Dermis microvascular lymphatic vessel endothelial cell (primary cell): ENCODE data around the gene KISS1R. TPM values are rescaled to one million over a fixed set of nuclear protein-coding genes. Genes with fewer than 3 reads are reported as not detected.

Source experiments
- DNase-seq, 2 donors: peaks; one replicate each; pipeline versions ENCODE4 v3.0.0 to v3.0.0-alpha.2; 2010; ENCODE audit warnings: low read depth in 2 of 2
- total RNA-seq: library from RNA; depleted of rRNA; stranded (reverse); fragments of >200 nt; gene quantifications from 2 replicates; pipeline ENCODE4 v1.2.1, GENCODE V29; 2014

KISS1R gene
- total RNA-seq, 1 donor from 2014 or later: not detected

GRCh38 chr19:966485-967088 is 49.5 kb downstream of the KISS1R start:
- DNase-seq: no peak

Other genes starting within 250 kb of the KISS1R start
- gene FSTL3, start 240.9 kb upstream of the KISS1R start, total RNA-seq: 3.1 and 5.9 TPM in 2 replicates
- gene PRSS57, start 221.9 kb upstream of the KISS1R start, total RNA-seq: not detected in 2 replicates
- 35.3 and 54.0 TPM in 2 replicates for gene PALM, start 208.4 kb upstream of the KISS1R start, total RNA-seq
- not detected in 2 replicates for gene MISP, start 166.2 kb upstream of the KISS1R start, total RNA-seq
- gene PTBP1, start 119.9 kb upstream of the KISS1R start, total RNA-seq: 128 and 154 TPM in 2 replicates
- 0.38 and 0.39 TPM in 2 replicates for gene PLPPR3, start 95.4 kb upstream of the KISS1R start, total RNA-seq
- gene AZU1, start 89.5 kb upstream of the KISS1R start, total RNA-seq: not detected in 2 replicates
- gene PRTN3, start 76.3 kb upstream of the KISS1R start, total RNA-seq: not detected in 2 replicates
- gene ELANE, start 65.0 kb upstream of the KISS1R start, total RNA-seq: not detected in 2 replicates
- 2.2 and 2.5 TPM in 2 replicates for gene CFD, start 57.7 kb upstream of the KISS1R start, total RNA-seq
- gene MED16, start 24.1 kb upstream of the KISS1R start, total RNA-seq: 20.2 and 30.7 TPM in 2 replicates
- not detected in 2 replicates for gene RNU6-9, start 23.8 kb upstream of the KISS1R start, total RNA-seq
- gene R3HDM4, start 4.1 kb upstream of the KISS1R start, total RNA-seq: 29.4 and 47.7 TPM in 2 replicates
- 4.2 and 7.2 TPM in 2 replicates for gene ARID3A, start 8.7 kb downstream of the KISS1R start, total RNA-seq
- gene WDR18, start 67.0 kb downstream of the KISS1R start, total RNA-seq: 79.8 and 94.1 TPM in 2 replicates
- gene GRIN3B, start 83.1 kb downstream of the KISS1R start, total RNA-seq: 0.25 and 0.26 TPM in 2 replicates
- gene TMEM259, start 103.8 kb downstream of the KISS1R start, total RNA-seq: 31.8 and 60.1 TPM in 2 replicates
- not detected in 2 replicates for gene RNU6-2, start 104.2 kb downstream of the KISS1R start, total RNA-seq
- 92.6 and 93.6 TPM in 2 replicates for gene CNN2, start 109.3 kb downstream of the KISS1R start, total RNA-seq
- 3.7 and 4.6 TPM in 2 replicates for gene ABCA7, start 122.8 kb downstream of the KISS1R start, total RNA-seq
- 13.5 and 24.6 TPM in 2 replicates for gene ARHGAP45, start 149.8 kb downstream of the KISS1R start, total RNA-seq
- 87.6 and 89.4 TPM in 2 replicates for gene POLR2E, start 178.0 kb downstream of the KISS1R start, total RNA-seq
- gene GPX4, start 186.7 kb downstream of the KISS1R start, total RNA-seq: 461 and 469 TPM in 2 replicates